Gastrocnemius medialis (tissue), 4 donors: ENCODE measurements around the gene CFAP77. TPM values are rescaled to one million over a fixed set of nuclear protein-coding genes. Genes with fewer than 3 reads are reported as not detected.

ENCODE experiments used
- ATAC-seq, 2 donors: fragments of 150-250 bp; one replicate each; pipeline ENCODE4 v1.9.1; 2016
- DNase-seq, 2 donors: peaks; one replicate each; pipeline ENCODE4 v3.0.0-alpha.2; 2019
- H3K27ac ChIP-seq, 4 donors: fragments of 200-600 bp; sonication (generic); 1 replicate in 1 of 4; 2 replicates in 3 of 4; pipeline ENCODE4 v1.5.1; 2016 to 2018; ENCODE audit warnings: mild to moderate bottlenecking in 2 of 4, moderate library complexity in 1 of 4
- H3K27me3 ChIP-seq, 3 donors: fragments of 200-600 bp; sonication (generic) in 2 of 3; 1 replicate in 1 of 3; 2 replicates in 2 of 3; pipeline versions ENCODE4 v1.5.1 to v1.6.0; 2016 to 2019; ENCODE audit warnings: mild to moderate bottlenecking in 1 of 3, moderate library complexity in 1 of 3
- H3K36me3 ChIP-seq, 2 donors: fragments of 200-600 bp; sonication (generic) in 1 of 2; one replicate each; pipeline ENCODE4 v1.5.1; 2017 to 2018
- H3K4me1 ChIP-seq, 2 donors: fragments of 200-600 bp; sonication (generic) in 1 of 2; one replicate each; pipeline ENCODE4 v1.5.1; 2016 to 2017; ENCODE audit warnings: mild to moderate bottlenecking in 2 of 2
- H3K4me3 ChIP-seq, 4 donors: fragments of 200-600 bp; sonication (generic) in 3 of 4; 1 replicate in 1 of 4; 2 replicates in 3 of 4; pipeline ENCODE4 v1.5.1; 2016 to 2019; ENCODE audit warnings: mild to moderate bottlenecking in 2 of 4
- H3K9me3 ChIP-seq, 3 donors: fragments of 200-600 bp; sonication (generic) in 2 of 3; 1 replicate in 1 of 3; 2 replicates in 2 of 3; pipeline ENCODE4 v1.5.1; 2016 to 2019
- POLR2A ChIP-seq, 2 donors: fragments of 450-650 bp; IDR thresholded peaks; one replicate each; pipeline ENCODE4 v1.6.1; 2017; ENCODE audit warnings: antibody characterized with exemption in 2 of 2, mild to moderate bottlenecking in 2 of 2, moderate library complexity in 2 of 2
- in situ Hi-C, 4 donors: fragments of 200-750 bp; cut with MboI; loops; one replicate each; pipeline versions ENCODE4 v1.15.0 to v1.8.0; 2017; ENCODE audit warnings: low sequenced_read_pairs in 4 of 4
- intact Hi-C: fragments of 100-400 bp; cut with DNase I; formaldehyde crosslinking; loops from one replicate; pipeline ENCODE4 v1.15.1; 2023; ENCODE audit warnings: low total_unique reads
- total RNA-seq, 4 donors: library from RNA; depleted of rRNA; stranded (reverse); fragments of >200 nt; gene quantifications; one replicate each; pipeline versions ENCODE4 v1.1.0 to v1.2.3, GENCODE V29; 2016
- TF ChIP-seq, protein P1 (sequence below), 5 experiments: fragments of 450-650 bp in 3 of 5; fragments of 200-600 bp in 2 of 5; sonication (generic) in 2 of 5; IDR thresholded peaks in 4 of 5; conservative IDR thresholded peaks in 1 of 5; 1 replicate in 4 of 5; 2 replicates in 1 of 5; pipeline ENCODE4 v1.5.1; 2016 to 2019; ENCODE audit warnings: antibody characterized with exemption in 5 of 5, mild to moderate bottlenecking in 3 of 5, moderate library complexity in 3 of 5

The CFAP77 gene
- total RNA-seq, 4 donors from 2014 or later, result not detected

GRCh38 chr9:132424857-132425674 is 15.1 kb downstream of the CFAP77 start:
- in situ Hi-C loops, result loop anchor here in 2 of 4 donors (25.0 kb wide), 3 partner anchors 87 to 663 kb away; no protein-coding TSS in a partner anchor
- peaks cover 14 to 31% (median 22%) of the 10 kb centered on the region in 3 donors for H3K27me3 ChIP-seq
- ATAC-seq, result no peak

DNA sequence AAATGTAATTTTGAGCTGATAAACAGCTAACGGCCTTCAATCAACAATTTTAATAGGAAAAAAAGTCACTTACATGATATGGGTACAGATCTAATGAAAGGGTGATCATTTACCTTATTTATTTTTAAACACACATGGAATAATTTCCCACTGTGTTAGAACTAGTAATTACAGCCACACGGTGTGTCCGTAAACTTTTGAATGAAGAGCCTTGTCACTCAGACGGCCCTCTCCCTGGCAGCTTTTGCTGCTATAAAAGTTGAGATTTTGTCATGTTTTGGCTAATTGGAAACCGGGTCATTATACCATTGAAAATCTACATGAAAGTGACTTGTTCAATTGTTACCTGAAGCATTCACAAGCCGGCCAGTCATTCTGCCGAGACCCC is 15.7 kb downstream of the CFAP77 start:
- intact Hi-C loops, result no loop called here

More at GRCh38 chr9:132424857-132425674, 15.1 kb downstream of the CFAP77 start:
- no peaks in the 10 kb centered on the region for H3K36me3 ChIP-seq
- DNase-seq, result no peak
- H3K27ac ChIP-seq, result no peak overlapping the region
- intact Hi-C loops, result no loop called here
- H3K4me3 ChIP-seq, result no peak overlapping the region
- no peaks in the 10 kb centered on the region for H3K4me1 ChIP-seq
- H3K9me3 ChIP-seq, result no peaks in the 10 kb centered on the region
- no peak for TF ChIP-seq POLR2A (IDR thresholded peaks at IDR 0.05)
- TF ChIP-seq, protein P1, sequence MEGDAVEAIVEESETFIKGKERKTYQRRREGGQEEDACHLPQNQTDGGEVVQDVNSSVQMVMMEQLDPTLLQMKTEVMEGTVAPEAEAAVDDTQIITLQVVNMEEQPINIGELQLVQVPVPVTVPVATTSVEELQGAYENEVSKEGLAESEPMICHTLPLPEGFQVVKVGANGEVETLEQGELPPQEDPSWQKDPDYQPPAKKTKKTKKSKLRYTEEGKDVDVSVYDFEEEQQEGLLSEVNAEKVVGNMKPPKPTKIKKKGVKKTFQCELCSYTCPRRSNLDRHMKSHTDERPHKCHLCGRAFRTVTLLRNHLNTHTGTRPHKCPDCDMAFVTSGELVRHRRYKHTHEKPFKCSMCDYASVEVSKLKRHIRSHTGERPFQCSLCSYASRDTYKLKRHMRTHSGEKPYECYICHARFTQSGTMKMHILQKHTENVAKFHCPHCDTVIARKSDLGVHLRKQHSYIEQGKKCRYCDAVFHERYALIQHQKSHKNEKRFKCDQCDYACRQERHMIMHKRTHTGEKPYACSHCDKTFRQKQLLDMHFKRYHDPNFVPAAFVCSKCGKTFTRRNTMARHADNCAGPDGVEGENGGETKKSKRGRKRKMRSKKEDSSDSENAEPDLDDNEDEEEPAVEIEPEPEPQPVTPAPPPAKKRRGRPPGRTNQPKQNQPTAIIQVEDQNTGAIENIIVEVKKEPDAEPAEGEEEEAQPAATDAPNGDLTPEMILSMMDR (IDR thresholded peaks at IDR 0.05 in 4 of 5, conservative IDR thresholded peaks at IDR 0.05 in 1 of 5), result no peak

GRCh38 chr9:132426639-132427414 is 16.8 kb downstream of the CFAP77 start:
- no peak for ATAC-seq
- Histone ChIP-seq H3K27ac (no peak overlapping the region), H3K4me1 (no peaks in the 10 kb centered on the region), H3K36me3 (no peaks in the 10 kb centered on the region), H3K27me3 (peaks cover 14 to 38% (median 24%) of the 10 kb centered on the region in 3 donors), H3K9me3 (no peaks in the 10 kb centered on the region), H3K4me3 (no peak overlapping the region)
- in situ Hi-C loops, result no loop called here
- intact Hi-C loops, result no loop called here
- TF ChIP-seq POLR2A (IDR thresholded peaks at IDR 0.05), result no peak
- TF ChIP-seq, protein P1 (IDR thresholded peaks at IDR 0.05 in 4 of 5, conservative IDR thresholded peaks at IDR 0.05 in 1 of 5), result no peak
- no peak for DNase-seq

More for the DNA sequence above, 15.7 kb downstream of the CFAP77 start:
- Histone ChIP-seq H3K27me3 (peaks cover 14 to 34% (median 22%) of the 10 kb centered on the region in 3 donors), H3K27ac (no peak overlapping the region), H3K36me3 (no peaks in the 10 kb centered on the region), H3K9me3 (no peaks in the 10 kb centered on the region), H3K4me1 (no peaks in the 10 kb centered on the region), H3K4me3 (no peak overlapping the region)
- DNase-seq, result no peak
- no peak for TF ChIP-seq POLR2A (IDR thresholded peaks at IDR 0.05)
- TF ChIP-seq, protein P1 (IDR thresholded peaks at IDR 0.05 in 4 of 5, conservative IDR thresholded peaks at IDR 0.05 in 1 of 5), result no peak
- no peak for ATAC-seq
- in situ Hi-C loops, result no loop called here

- Histone ChIP-seq H3K9me3 (no peaks in the 10 kb centered on the region), H3K36me3 (no peaks in the 10 kb centered on the region), H3K27ac (no peak overlapping the region), H3K4me3 (no peak overlapping the region), H3K4me1 (no peaks in the 10 kb centered on the region), H3K27me3 (peaks cover 7 to 38% (median 26%) of the 10 kb centered on the region in 3 donors)
- ATAC-seq (no peak), DNase-seq (no peak)
- in situ Hi-C loops (no loop called here), intact Hi-C loops (no loop called here)
- no peak for TF ChIP-seq POLR2A (IDR thresholded peaks at IDR 0.05)
- TF ChIP-seq, protein P1 (IDR thresholded peaks at IDR 0.05 in 4 of 5, conservative IDR thresholded peaks at IDR 0.05 in 1 of 5), result no peak
These were observed 21.0 kb downstream of the CFAP77 start for GRCh38 chr9:132430998-132431397.
